ENCODE data around the gene AKNA. TPM values are rescaled to one million over a fixed set of nuclear protein-coding genes. Genes with fewer than 3 reads are reported as not detected.

AKNA gene
- total and polyA plus RNA-seq, 12 donors = 4.8 to 37.3 (median 15.9) TPM

DNA sequence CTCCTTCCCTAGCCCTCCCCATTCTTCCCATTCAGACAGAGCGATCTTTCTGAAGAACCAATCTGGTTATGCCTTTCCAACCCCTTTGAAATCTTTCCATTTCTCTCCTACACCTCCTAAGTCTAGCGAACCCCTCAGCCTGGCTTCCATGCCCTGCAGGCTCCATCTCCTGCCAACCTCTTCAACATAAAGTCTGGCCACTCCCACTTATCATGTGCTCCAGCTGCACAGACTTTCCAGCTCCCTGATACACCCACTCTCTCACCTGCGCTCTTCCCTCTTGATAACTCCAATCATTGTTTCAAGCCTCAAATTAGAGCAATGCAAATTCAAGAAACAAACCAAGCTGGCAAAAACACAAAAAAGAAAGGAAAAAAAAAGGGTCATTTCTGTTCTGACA lies 68.6 kb downstream of the AKNA start:
- WGBS, 4 donors = 89 to 93% (median 91%) methylated on average over 3 of the region's 3 CpGs
- Histone ChIP-seq H3K36me3 (replicated peaks in 1 of 2) (no peaks in the 10 kb centered on the region), H3K9me3 (replicated peaks in 1 of 3) (no peaks in the 10 kb centered on the region), H3K27ac (no peak overlapping the region), H3K4me3 (no peak overlapping the region), H3K27me3 (no peaks in the 10 kb centered on the region), H3K4me1 (replicated peaks in 1 of 2) (no peaks in the 10 kb centered on the region)
- no peak for TF ChIP-seq POLR2A (IDR thresholded peaks at IDR 0.05)
- TF ChIP-seq, protein P1, sequence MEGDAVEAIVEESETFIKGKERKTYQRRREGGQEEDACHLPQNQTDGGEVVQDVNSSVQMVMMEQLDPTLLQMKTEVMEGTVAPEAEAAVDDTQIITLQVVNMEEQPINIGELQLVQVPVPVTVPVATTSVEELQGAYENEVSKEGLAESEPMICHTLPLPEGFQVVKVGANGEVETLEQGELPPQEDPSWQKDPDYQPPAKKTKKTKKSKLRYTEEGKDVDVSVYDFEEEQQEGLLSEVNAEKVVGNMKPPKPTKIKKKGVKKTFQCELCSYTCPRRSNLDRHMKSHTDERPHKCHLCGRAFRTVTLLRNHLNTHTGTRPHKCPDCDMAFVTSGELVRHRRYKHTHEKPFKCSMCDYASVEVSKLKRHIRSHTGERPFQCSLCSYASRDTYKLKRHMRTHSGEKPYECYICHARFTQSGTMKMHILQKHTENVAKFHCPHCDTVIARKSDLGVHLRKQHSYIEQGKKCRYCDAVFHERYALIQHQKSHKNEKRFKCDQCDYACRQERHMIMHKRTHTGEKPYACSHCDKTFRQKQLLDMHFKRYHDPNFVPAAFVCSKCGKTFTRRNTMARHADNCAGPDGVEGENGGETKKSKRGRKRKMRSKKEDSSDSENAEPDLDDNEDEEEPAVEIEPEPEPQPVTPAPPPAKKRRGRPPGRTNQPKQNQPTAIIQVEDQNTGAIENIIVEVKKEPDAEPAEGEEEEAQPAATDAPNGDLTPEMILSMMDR (IDR thresholded peaks at IDR 0.05) = no peak
- peak in 2 of 7 donors; percentile 5 to 28 for DNase-seq
- intact Hi-C loops (cut with DNase I) = no loop called here

DNA sequence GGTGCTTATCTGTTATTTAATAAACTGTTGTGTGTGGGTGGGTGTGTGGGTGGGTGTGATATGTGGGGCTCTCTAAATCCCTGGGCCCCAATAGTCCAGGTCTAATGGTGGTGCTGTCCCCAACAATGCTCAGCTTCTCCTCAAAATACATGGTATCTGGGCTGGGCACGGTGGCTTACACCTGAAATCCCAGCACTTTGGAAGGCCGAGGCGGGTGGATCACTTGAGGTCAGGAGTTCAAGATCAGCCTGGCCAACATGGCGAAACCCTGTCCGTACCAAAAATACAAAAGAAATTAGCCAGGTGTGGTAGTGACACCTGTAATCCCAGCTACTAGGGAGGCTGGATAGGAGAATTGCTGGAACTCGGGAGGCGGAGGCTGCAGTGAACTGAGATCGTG lies 69.4 kb downstream of the AKNA start:
- Histone ChIP-seq H3K4me1 (replicated peaks in 1 of 2) (no peaks in the 10 kb centered on the region), H3K9me3 (replicated peaks in 1 of 3) (no peaks in the 10 kb centered on the region), H3K27me3 (no peaks in the 10 kb centered on the region), H3K36me3 (replicated peaks in 1 of 2) (no peaks in the 10 kb centered on the region), H3K4me3 (no peak overlapping the region), H3K27ac (no peak overlapping the region)
- 82 to 89% (median 87%) methylated on average over 7 to 8 of the region's 8 CpGs for WGBS, 4 donors
- peak in 3 of 7 donors; percentile 0 to 15 (median 3) for DNase-seq
- intact Hi-C loops (cut with DNase I) = no loop called here
- TF ChIP-seq, protein P1 (IDR thresholded peaks at IDR 0.05) = no peak

DNA sequence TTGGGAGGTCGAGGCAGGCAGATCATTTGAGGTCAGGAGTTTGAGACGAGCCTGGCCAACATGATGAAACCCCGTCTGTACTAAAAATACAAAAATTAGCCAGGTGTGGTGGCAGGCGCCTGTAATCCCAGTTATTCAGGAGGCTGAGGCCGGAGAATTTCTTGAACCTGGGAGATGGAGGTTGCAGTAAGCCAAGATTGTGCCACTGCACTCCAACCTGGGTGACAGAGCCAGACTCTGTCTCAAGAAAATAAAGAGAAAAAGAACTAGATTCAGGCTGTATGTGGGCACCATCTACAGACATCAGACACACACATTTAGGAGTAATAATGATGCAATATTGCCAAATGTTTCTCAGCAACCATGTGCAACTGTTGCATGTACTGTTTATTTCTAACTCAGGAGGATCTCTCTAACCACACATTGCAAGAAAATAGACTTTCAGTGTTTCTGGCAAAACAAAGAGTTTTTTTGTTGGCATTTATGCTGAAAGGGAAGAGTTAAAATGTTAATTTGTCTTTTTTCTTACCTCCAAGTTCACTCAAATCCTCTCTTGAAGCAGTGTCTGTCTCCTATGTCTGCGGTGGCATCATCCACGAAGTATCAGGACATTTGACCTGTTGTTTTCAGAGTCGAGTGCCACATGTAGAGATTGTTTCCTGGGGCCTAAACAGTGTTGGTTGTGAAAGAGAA lies 70.0 kb downstream of the AKNA start:
- no peak overlapping the region for H3K27ac ChIP-seq
- no peaks in the 10 kb centered on the region for H3K36me3 ChIP-seq (replicated peaks in 1 of 2)
- 78 to 83% (median 81%) methylated on average over 8 of the region's 8 CpGs for WGBS, 4 donors
- intact Hi-C loops (cut with DNase I) = no loop called here
- no peaks in the 10 kb centered on the region for H3K27me3 ChIP-seq
- no peaks in the 10 kb centered on the region for H3K4me1 ChIP-seq (replicated peaks in 1 of 2)
- H3K9me3 ChIP-seq (replicated peaks in 1 of 3) = no peaks in the 10 kb centered on the region
- H3K4me3 ChIP-seq = no peak overlapping the region
- peak in 5 of 7 donors; percentile 1 to 11 (median 6) for DNase-seq
- no peak for TF ChIP-seq POLR2A (IDR thresholded peaks at IDR 0.05)

DNA sequence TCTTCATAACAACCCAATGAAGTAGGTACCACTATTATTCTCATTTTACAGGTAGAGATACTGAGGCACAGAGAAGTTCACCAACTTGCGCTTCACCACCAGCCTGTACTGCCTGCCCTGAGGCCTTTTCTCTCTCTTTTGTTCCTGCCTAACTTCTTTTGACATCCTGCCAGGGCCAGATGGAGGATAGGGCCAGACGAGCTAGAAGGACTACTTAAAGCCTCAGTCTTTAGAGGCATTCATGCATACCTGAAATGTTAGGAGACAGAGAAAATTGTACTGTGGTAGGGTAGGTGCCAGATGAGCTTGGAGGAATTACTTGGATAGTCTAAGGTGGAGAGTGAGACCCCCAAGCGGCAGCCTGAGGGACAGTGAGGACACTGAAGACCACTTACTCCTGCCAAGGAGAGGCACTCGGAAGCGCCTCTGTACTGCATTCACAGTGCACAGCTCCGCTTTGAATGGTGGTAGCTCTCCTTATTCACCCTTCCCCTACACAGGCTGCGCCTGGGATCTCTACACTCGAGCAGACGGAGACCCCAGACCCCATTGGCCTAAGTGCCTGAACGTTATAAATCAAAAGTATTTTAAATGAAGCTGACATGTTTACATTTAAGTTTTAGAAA lies 71.1 kb downstream of the AKNA start:
- H3K27ac ChIP-seq = no peak overlapping the region
- WGBS, 4 donors = 76 to 82% (median 77%) methylated on average over 10 of the region's 10 CpGs
- intact Hi-C loops (cut with DNase I) = no loop called here

More for the DNA sequence above, 71.1 kb downstream of the AKNA start:
- H3K36me3 ChIP-seq (replicated peaks in 1 of 2) = no peaks in the 10 kb centered on the region
- no peak overlapping the region for H3K4me3 ChIP-seq
- no peaks in the 10 kb centered on the region for H3K9me3 ChIP-seq (replicated peaks in 1 of 3)
- H3K4me1 ChIP-seq (replicated peaks in 1 of 2) = no peaks in the 10 kb centered on the region
- no peaks in the 10 kb centered on the region for H3K27me3 ChIP-seq
- DNase-seq = peak in 4 of 7 donors; percentile 3 to 36 (median 10)
- TF ChIP-seq POLR2A (IDR thresholded peaks at IDR 0.05) = no peak
- TF ChIP-seq, protein P1 (IDR thresholded peaks at IDR 0.05) = no peak
